CD4-positive, alpha-beta T cell treated with Interleukin-12 subunit alpha and Interleukin-12 subunit beta, for 1 hour (primary cell): Measurements from ENCODE around the gene MORN3.
"Not testable (repeated sequence)": the region's sequence is repeated elsewhere in the genome, so short reads cannot be mapped to it uniquely, and the experiment has no call there.

ENCODE experiments used
- DNase-seq: peaks from one replicate; pipeline ENCODE4 v3.0.0-alpha.2; 2020

The MORN3 gene

DNA sequence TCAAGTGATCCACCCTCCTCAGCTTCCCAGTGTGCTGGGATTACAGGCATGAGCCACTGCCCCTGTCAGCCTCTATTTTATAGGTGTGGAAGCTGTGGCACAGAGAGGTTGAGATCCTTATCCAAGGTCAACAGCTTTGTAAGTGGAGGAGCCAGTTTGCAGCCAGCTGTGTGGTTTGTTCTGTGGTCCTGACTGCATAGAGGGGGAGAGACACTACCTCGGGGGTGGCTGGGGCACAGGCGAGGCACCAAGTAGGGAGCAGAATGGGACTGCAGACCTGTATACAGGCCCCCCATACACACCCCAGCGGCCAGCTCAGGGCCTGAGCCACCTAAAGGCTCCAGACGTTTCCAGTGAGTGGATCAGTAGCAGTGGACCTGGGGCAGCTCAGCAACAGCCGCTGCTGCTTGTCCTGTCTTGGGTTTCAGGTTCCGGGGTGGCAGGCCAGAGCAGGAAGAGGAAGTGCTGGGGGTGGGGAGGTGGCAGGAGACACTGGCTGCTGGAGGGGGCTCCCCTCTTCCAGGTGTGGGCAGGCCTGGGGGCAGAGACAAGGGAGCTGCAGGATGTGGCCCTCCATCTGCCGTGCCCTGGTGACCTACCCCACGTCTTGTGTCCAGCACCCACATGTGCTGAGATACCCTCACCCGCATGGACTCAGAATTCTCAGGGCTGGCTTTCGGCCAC, 32.1 kb downstream of the MORN3 start:
- DNase-seq: peak; percentile 65

DNA sequence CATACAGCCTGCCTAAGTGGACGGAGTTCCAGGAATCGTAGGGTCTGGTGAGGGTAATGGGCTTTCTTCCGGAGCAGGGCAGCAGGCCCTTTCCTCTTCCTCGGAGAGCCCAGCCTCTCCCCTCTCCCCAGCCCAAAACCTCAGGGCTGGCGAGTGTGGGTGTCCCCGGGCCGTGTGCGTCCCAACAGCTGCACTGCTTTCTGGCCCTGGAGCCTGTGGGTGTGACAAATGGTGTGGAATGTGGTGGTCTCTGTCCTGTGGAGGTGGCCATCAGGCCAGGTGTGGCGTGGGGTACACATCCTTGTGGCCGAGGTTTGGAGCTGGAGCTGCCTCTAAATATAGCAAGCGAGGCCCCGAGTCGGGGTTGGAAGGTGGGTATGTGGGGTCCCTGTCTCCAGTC, 34.6 kb downstream of the MORN3 start:
- no peak for DNase-seq

DNA sequence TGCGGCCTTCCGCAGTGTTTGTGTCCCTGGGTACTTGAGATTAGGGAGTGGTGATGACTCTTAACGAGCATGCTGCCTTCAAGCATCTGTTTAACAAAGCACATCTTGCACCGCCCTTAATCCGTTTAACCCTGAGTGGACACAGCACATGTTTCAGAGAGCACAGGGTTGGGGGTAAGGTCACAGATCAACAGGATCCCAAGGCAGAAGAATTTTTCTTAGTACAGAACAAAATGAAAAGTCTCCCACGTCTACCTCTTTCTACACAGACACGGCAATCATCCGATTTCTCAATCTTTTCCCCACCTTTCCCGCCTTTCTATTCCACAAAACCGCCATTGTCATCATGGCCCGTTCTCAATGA, 35.6 kb downstream of the MORN3 start:
- not testable (repeated sequence) for DNase-seq

DNA sequence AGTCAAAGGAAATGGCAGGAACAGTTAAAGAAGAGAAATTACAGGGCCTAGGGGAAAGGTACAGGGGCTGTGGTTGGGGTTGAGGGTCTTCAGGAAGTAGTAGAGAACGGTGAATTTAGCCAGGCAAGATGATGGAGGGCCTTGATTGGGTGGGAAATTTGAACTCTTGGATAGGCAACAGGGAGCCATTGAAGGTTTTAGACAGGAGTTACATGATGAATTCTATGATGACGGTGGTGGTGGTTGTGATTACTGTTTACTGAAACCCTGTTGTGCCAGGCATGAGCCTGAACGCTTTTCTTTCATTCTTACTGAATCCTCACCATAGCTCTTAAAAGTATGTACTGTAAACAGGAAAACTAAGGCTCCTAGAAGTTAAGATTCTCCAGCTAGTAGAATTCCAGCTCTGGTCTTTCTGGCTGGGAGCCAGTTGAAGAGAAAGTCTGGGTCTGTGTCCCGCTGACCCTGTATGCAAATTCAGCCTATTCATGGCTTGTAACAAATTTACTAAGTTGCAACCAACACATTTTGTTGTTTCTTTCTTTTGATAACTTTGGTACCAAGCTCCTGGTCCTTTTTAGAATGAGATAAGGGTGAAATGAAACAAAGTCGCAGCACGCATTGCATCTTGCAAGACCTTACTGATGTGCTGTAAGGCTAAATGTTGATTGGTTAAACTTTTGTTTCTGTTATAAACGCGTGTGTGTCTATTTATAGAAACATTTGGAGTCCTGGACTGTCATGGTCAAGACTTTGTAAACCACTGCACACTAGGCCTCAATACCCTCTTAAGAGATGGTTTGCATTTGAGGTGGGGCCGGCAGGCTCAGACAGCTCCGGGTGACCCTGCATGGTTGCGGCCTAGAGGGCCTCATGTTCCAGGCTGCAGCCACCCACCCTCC, 37.1 kb downstream of the MORN3 start:
- no peak for DNase-seq

DNA sequence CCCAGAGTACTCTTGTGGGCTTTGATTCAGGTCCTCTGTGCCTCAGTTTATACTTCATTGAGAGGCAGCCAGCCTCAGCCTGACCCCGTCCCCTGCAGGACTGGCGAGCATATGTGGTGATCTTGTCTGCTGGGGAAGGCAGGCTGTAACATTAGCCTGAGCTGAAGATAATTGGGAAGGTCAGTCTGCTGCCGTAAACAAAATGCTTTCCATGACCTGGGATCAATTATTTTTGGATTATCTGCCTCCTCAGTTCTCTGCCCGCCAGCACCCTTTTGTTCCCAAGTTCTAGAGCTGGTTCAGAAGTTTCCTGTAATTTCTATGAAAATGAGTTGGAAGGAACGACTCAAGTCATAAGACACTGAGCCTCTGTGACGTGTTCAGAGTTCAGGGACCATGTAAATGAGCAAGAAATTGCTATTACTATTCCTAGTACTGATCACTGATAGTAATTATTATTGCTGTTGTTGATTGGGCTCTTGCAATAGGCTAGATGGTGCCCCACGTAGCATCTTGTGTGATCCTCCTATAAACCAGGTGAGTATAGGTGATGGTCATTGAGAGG, 38.6 kb downstream of the MORN3 start:
- DNase-seq: no peak

DNA sequence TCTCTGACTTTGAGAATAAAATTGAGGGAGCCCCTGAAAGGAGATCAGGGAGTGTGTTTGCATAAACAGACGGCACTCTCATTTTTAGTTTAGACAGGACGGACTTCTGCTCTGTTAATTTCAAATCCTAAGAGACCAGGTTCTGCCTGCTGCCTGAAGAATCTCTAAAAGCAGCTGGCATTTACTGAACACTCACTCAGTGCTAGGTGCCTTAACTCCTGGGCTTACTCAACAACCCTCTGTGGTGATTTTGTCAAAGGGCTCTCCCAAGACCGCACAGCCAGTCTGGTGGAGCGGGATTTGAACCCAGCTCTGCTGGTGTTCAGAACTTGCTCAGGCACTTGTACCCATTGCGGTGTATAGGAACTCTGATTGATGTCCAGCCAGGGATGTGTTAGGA, 40.9 kb downstream of the MORN3 start:
- DNase-seq: no peak

DNA sequence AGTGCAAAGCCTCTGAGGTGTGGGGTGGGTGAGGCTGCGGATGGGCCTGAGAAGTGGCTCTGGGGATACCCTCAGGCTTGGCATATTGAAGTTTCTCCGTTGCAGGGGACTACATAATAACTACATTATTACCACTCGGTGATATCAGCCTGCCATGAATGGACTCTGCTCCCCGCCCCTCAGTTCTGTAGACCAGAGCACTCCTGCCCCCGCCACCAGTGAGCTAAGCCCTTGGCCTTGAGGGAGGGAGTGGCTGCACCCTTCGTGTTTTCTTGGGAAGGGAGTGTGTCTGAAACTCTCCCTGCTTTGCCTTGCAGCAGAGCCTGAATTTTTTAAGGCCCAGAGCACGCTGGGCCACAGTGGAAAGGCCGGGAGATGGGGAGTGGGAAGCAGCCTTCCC, 41.4 kb downstream of the MORN3 start:
- DNase-seq: no peak

DNA sequence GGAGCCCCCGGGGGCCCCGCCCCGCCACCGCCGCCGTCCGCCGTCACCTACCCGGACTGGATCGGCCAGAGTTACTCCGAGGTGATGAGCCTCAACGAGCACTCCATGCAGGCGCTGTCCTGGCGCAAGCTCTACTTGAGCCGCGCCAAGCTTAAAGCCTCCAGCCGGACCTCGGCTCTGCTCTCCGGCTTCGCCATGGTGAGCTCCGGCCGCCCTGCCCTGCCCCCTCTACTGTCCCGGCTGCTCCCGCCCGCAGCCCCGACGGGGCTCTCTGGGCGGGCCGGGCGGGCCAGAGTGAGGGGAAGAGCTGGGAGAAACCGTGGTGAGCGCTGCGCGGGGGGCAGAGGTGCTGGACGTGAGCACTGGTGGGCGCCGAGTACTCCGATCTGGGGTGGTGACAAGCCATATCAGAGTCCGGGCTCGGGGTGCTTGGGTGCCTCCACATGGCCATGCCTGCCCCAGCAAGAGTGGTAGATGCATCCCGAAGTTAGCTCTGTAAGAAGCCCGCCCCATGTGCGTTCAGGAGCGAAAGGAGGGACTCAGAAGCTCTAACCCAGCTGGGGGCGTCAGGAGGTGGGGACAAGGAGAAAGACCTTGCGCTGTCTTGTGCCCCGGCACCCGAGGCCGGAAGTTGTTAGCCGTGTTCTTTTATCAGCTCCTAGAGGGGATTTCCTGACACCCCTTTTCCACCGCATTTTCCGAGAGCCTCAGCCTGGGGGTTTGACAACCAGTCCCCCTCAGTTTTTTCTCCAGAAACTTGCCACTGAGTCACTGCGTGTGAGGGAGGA, 42.4 kb downstream of the MORN3 start:
- peak; percentile 89 for DNase-seq

DNA sequence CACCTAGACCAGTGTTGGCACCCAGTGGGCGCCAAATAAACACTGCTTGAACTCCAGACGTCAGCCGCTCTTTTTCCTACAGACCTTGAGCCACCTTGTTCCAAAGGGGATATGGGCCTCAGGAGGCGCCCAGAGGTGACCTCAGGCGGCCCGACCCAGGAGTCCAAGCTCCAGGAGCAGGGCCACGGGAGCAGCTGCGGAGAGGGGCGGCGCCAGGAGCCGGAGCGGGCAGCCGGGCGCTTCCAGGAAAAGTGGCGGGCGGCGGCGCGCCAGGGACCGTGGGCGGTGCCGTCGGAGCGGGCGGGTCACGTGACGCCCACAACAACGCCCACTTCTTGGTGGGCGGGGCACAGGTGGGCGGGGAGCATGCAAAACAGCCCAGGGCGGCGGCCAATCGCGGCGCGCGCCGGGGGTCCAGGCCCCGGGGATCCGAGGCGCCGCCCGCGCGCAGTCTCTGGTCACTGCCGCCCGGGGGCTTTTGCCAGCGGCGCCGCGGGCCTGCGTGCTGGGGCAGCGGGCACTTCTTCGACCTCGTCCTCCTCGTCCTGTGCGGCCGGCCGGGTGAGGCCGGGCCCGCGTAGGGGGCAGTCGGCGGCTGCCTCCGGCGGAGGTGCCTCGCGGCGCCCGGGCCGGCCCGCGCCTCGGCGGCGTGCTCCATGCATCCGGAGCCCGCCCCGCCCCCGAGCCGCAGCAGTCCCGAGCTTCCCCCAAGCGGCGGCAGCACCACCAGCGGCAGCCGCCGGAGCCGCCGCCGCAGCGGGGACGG, 43.2 kb downstream of the MORN3 start, which contains the start of gene ORAI1:
Gene ORAI1 (plus strand): TSS at position 444 of the 766 bp plus-strand sequence.
- peak; percentile 96 for DNase-seq

DNA sequence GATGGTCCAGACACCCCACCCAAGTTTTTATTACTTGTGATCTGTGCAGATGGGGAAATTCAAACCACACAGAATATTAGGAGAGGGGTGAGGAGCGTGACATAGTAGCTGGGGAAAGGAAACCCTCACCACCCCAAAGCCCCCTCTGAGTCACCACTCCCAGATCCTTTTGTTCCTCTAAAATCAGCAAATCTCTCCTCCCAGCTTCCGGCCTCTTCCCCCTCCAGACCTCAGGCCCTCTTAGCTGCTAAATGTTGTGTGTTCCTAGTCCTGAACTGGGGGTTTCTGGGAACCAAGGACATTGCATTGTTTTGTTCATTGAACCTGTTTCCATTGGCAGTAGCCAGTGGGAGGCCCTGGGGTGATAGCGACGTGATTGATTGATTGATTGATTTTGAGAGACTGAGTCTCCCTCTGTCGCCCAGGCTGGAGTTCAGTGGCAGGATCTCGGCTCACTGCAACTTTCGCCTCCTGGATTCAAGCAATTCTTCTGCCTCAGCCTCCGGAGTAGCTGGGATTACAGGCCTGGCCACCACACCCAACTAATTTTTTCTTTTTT, 49.0 kb downstream of the MORN3 start:
- no peak for DNase-seq

DNA sequence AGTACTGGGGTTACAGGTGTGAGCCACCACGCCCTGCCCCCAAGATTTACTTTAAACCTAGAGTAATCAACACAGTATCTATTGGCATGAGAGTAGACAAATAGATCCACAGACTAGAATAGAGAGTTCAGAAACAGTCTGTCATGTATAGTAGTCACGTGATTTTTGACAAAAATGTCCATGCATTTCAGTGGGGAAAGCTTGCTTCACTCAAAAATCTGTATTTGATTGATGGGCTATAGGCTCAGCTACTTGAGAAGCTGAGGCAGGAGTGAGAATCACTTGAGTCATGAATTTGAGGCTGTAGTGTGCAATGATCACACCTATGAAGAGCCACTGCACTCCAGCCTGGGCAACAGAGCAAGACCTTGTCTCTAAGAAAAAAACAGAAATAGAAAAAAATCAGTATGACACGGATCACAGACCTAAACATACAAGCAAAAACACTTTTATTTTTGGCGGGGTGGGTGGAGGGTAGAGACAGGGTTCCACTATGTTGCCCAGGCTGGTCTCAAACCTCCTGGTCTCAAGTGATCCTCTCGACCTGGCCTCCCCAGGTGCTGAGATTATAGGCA, 50.7 kb downstream of the MORN3 start:
- no peak for DNase-seq

DNA sequence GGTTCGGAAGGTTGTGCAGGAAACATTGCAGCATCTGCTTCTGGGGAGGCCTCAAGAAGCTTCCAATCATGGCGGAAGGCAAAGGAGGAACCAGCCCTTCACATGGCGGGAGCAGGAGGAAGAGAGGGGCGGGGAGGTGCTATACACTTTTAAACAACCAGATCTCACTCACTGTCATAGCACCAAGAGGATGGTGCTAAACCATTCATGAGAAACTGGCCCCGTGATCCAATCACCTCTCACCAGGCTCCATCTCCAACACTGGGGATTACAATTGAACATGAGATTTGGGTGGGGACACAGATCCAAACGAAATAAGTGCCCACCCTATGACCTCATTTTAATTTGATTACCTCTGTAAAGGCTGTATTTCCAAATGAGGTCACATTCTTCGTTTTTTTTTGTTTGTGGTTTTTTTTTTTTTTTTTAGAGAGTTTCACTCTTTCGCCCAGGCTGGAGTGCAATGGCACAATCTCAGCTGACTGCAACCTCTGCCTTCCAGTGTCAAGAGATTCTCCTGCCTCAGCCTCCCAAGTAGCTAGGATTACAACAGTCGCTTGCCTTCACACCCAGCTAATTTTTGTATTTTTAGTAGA, 54.5 kb downstream of the MORN3 start:
- peak; percentile 26 for DNase-seq

DNA sequence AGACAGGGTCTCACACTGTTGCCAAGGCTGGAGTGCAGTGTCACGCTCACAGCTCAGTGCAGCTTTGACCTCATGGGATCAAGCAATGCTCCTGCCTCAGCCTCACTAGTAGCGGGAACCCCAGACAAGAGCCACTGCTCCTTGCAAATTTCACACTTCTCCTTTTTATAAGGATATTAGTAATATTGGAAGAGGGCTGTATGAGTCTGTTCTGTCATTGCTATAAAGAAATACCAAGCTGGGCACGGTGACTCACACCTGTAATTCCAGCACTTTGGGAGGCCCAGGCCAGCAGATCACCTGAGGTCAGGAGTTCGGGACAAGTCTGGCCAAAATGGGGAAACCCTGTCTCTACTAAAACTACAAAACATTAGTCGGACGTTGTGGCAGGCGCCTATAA, 56.0 kb downstream of the MORN3 start:
- no peak for DNase-seq

DNA sequence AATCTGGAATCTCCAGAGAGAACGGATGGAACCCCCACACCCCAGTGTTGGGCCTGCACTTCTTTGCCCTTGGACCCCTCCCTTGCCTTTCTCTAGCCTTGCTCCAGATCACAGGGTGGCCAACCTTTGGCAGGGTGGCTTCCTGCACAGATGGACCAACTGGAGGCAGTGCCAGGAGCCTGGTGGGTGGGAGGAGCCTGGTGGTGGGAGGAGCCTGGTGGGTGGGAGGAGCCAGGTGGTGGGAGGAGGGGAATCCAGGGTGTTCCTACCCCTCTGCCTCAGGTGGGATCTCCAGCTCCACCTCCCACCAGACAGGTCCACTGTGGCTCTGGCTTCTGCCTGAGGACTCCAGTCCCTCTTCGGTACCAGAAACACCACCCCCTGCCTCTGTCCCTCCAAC, 58.1 kb downstream of the MORN3 start:
- DNase-seq: no peak

DNA sequence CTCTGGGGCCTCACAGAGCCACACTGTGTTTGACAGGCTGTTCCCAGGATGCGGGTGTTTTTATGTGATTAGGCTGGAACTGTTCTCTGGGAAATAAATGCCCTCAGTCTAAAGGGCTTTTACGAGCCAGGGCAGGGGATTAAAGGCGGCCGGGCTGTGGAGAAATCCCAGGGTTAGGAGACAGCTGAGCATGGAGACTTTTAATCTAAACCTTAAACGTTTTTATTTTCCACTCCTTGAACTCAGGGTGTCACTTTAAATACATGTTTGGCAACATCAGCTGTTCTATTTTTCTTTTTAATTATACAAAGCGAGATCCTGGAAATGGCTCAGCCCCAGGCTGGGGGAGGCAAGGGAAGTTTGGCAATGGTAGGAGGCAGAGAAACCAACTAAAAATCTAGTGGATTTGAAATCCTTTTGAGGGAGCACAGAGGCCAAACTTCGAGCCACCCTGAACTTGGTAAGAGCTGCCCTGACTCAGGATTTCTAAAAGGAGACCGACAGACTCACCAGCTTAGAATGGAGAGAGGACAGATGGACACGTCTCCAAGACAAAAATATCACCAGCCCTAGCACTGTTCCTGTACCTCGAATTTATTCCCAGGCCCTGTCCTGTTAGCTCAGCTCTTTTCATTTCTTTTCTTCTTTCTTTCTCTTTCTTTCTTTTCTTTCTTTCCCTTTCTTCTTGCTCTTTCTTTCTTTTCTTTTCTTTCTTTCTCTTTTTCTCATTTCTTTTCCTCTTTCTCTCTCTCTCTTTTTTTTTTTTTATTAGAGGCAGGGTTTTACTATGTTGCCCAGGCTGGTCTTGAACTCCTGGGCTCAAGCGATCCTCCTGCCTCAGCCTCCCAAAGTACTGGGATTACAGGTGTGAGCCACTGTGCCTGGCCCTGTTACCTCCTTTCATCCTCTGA, 59.0 kb downstream of the MORN3 start:
- no peak for DNase-seq

DNA sequence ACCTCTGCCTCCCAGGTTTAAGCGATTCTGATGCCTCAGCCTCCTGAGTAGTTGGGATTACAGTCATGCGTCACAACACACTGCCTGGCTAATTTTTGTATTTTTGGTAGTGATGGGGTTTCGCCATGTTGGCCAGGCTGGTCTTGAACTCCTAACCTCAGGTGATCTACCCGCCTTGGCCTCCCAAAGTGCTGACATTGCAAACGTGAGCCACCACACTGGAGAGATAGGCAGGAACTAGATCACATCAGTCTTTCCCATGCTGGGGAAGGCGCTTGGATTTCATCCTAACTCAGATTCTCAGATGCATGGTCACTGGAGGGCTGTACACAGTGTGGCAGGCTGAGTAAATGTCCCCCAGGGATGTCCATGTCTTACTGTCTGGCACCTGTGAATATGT, 61.2 kb downstream of the MORN3 start:
- DNase-seq: no peak

DNA sequence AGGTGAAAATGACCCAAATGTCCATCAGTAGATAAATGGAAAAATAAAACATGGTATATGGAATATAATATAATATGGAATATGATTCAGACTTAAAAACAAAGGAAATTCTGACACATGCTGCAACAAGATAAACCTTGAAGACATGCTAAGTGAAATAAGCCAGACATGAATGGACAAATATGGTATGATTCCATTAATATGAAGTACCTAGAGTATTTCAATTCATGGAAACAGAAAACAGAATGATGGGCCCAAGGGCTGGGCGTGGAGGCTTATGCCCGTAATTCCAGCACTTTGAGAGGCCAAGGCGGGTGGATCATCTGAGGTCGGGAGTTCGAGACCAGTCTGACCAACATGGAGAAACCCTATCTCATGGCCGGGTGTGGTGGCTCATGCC, 65.9 kb downstream of the MORN3 start:
- DNase-seq: no peak

DNA sequence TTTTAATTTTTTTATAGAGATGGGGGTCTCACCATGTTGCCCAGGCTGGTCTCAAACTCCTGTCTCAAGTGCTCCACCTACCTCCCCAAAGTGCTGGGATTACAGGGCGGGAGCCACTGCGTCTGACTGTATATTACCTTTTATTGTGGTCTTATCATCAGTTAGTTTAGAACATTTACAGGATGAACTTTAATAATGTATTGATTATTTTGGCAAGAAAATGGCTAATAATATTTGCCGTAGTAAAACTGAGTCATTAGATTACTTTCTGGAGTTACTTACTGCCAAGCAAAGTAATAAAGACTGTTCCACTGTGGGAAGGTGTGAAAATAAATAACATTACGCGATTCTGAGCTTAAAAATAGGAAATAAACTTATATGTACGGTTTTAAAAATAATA, 66.7 kb downstream of the MORN3 start:
- DNase-seq: no peak

DNA sequence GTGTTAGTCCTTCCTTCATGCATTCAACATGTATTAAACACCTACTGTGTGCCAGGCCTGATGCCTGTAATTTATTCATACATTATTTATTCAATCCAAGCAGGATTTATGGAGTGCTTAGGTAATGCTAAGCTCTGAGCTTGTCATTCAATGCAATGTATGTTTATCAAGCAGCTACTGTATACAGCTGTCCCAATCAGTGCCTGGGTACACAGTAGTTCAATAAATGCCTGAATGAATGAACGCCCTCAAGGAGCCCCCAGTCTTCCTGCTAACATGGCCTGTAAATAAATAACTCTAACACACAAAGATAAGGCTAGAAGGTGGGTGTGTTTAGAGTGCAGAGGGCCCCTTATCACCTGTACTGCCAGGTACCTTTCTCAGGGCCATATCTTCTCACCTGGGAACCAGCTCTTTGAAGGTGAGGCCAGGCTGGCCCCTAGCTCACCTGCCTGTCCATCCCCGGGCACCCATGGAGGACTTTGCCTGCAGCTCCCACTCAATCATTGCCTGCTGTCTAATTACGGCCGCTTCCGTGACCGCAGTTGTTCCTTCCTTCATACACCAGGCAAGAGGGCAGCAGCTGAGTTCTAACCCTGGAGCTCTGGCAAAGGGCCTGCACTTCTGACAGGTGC, 68.6 kb downstream of the MORN3 start:
- no peak for DNase-seq
